Adrenal gland (tissue), 5 donors: ENCODE measurements around the gene UBE2K.

Source experiments
- POLR2A ChIP-seq, 2 donors: fragments of 450-650 bp; IDR thresholded peaks; one replicate each; pipeline ENCODE4 v1.6.1; 2017; ENCODE audit warnings: antibody characterized with exemption in 2 of 2, mild to moderate bottlenecking in 2 of 2, moderate library complexity in 1 of 2
- TF ChIP-seq, protein P1 (sequence below), 6 experiments: fragments of 450-650 bp in 4 of 6; fragments of 200-600 bp in 2 of 6; sonication (generic) in 1 of 6; IDR thresholded peaks; 1 replicate in 5 of 6; 2 replicates in 1 of 6; pipeline versions ENCODE4 v1.5.1 to v1.8.0; 2016 to 2021; ENCODE audit warnings: antibody characterized with exemption in 6 of 6, mild to moderate bottlenecking in 2 of 6, moderate library complexity in 1 of 6
- donor health status: DM: no; HTN: no; CAD: no.

DNA sequence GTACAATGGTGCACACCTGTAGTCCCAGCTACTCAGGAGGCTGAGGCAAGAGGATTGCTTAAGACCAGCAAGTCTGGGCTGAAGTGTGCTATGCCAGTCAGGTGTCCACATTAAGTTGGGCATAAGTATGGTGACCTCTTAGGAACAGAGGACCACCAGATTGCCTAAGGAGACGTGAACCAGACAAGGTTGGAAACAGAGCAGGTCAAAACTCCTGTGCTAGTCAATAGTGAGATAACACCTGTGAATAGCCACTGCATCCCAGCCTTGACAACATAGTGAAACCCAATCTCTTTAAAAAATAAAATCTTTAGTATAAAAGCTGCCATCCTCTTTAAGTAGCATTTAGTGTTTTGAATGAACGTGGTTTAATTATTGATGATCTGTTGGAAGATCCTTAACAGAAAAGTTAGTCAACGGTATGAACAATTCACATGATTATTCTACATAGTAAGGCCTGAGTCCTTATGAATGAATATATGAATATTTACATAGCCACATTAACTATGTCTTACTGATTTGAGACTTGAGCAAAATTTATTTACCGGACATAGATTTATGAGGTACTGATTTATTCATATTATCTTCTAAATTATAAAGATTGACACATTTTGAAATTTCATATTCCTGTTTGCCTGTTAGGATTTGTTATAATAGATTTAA, 63.2 kb downstream of the UBE2K start:
- TF ChIP-seq POLR2A (IDR thresholded peaks at IDR 0.05) = no peak
- TF ChIP-seq, protein P1, sequence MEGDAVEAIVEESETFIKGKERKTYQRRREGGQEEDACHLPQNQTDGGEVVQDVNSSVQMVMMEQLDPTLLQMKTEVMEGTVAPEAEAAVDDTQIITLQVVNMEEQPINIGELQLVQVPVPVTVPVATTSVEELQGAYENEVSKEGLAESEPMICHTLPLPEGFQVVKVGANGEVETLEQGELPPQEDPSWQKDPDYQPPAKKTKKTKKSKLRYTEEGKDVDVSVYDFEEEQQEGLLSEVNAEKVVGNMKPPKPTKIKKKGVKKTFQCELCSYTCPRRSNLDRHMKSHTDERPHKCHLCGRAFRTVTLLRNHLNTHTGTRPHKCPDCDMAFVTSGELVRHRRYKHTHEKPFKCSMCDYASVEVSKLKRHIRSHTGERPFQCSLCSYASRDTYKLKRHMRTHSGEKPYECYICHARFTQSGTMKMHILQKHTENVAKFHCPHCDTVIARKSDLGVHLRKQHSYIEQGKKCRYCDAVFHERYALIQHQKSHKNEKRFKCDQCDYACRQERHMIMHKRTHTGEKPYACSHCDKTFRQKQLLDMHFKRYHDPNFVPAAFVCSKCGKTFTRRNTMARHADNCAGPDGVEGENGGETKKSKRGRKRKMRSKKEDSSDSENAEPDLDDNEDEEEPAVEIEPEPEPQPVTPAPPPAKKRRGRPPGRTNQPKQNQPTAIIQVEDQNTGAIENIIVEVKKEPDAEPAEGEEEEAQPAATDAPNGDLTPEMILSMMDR (IDR thresholded peaks at IDR 0.05) = no peak
